Pancreas (tissue), 10 donors: ENCODE results near the gene TMEM236. TPM values are rescaled to one million over a fixed set of nuclear protein-coding genes. Genes with fewer than 3 reads are reported as not detected.
"Not testable (repeated sequence)": the region's sequence is repeated elsewhere in the genome, so short reads cannot be mapped to it uniquely, and the experiment has no call there.

Experiments
- ATAC-seq, 4 donors: fragments of 200-7000 bp; cut with Tn5 transposase; one replicate each; pipeline versions ENCODE4 v1.8.0 to v1.9.1; 2020; ENCODE audit warnings: mild to moderate bottlenecking in 4 of 4, moderate library complexity in 4 of 4
- DNase-seq, 6 donors: peaks; one replicate each; pipeline ENCODE4 v3.0.0-alpha.2; 2020
- FAIRE-seq: peaks from 2 replicates; lab custom pipeline; 2012; peaks lifted over from hg19 to GRCh38; lab: Jason Lieb, UNC
- H3K27ac ChIP-seq, 4 donors: fragments of 200-600 bp; sonication (generic); 1 replicate in 3 of 4; 2 replicates in 1 of 4; pipeline versions ENCODE4 v1.5.0 to v1.8.0; 2020
- H3K27me3 ChIP-seq, 4 donors: fragments of 200-600 bp; one replicate each; pipeline ENCODE4 v1.8.0; 2021
- H3K36me3 ChIP-seq, 3 donors: fragments of 200-600 bp; sonication (generic) in 1 of 3; one replicate each; pipeline versions ENCODE4 v1.5.0 to v1.8.0; 2020 to 2021
- H3K4me1 ChIP-seq, 3 donors: fragments of 200-600 bp; one replicate each; pipeline ENCODE4 v1.8.0; 2021
- H3K4me3 ChIP-seq, 4 donors: fragments of 200-600 bp; sonication (generic) in 2 of 4; one replicate each; pipeline versions ENCODE4 v1.5.0 to v1.8.0; 2020 to 2021
- H3K9me3 ChIP-seq, 4 donors: fragments of 200-600 bp; one replicate each; pipeline ENCODE4 v1.8.0; 2021
- WGBS, 2 donors: extraction: QIAGEN DNeasy Blood & Tissue Kit; methylation state at CpG; one replicate each; pipeline ENCODE4 v1.1.7; 2013; 5-methylcytosine and 5-hydroxymethylcytosine counted together
- intact Hi-C, 3 donors: fragments of 100-400 bp; cut with DNase I; formaldehyde crosslinking; loops; one replicate each; pipeline versions ENCODE4 v1.11.1 to v1.14.2; 2022
- polyA plus RNA-seq, 2 donors: library from polyadenylated mRNA; stranded (reverse); fragments of 200-250 nt; gene quantifications; one replicate each; pipeline ENCODE4 v1.2.3, GENCODE V29; 2013
- total RNA-seq, 6 donors: library from RNA; stranded (reverse); fragmentation: NEBNext Ultra II Directional in 4 of 6; extraction: Animal tissue kit (Norgen Biotek cat#: 25700) in 4 of 6; gene quantifications; one replicate each; pipeline versions ENCODE4 v1.2.1 to v1.2.4, GENCODE V29; 2021 to 2023
- TF ChIP-seq, protein P1 (sequence below), 4 donors: fragments of 200-600 bp; sonication (generic) in 3 of 4; IDR thresholded peaks; one replicate each; pipeline versions ENCODE4 v1.5.0 to v1.8.0; 2021; ENCODE audit warnings: antibody characterized with exemption in 4 of 4
- donor health status: healthy with polysubstance abuse.
- donor health status: DM: no; HTN: no; CAD: no; lungs with moderate emphysema.
- donor health status: DM: no; HTN: no; CAD: no.
- donor health status: control.
- donor health status: control.
- donor health status: Bipolar disorder and iron deficiency.
- donor health status: DM: yes; HTN: yes; CAD: no.
- donor health status: DM: no; HTN: no; CAD: no.
- donor health status: DM: no; HTN: no; CAD: no.
- donor health status: DM: yes; HTN: yes; CAD: no.

TMEM236 gene
- total and polyA plus RNA-seq, 8 donors: 0.22 to 1.4 (median 0.56) TPM

- ATAC-seq: no peak
These were observed 41.8 kb upstream of the TMEM236 start for GRCh38 chr10:17710181-17710580.

DNA sequence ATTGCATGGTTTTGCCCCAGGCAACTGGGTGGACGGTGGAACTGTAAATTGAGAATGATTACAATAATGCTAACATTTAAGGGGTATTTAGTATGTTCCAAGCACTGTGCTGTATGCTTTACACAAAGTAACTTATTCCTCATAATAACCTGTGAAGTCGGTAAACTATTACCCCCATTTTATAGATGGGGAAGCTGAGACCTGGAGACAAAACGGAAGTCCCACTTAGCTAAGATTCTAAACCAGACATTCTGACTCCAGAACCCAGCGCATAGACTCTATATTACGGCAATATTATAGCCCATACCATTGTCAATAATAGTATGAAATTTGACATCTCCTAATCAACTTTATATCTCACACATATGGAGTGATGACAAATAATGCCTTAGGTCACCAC lies 39.9 kb upstream of the TMEM236 start:
- Histone ChIP-seq H3K4me3 (no peak overlapping the region), H3K36me3 (peaks cover 0 to 27% (median 4%) of the 10 kb centered on the region in 3 donors), H3K27ac (no peak overlapping the region), H3K4me1 (peaks cover 0 to 3% (median 0%) of the 10 kb centered on the region in 3 donors), H3K27me3 (no peaks in the 10 kb centered on the region), H3K9me3 (no peaks in the 10 kb centered on the region)
- WGBS, 2 donors: 97% methylated on average over 5 of the region's 5 CpGs
- intact Hi-C loops: no loop called here
- DNase-seq (no peak), ATAC-seq (no peak), FAIRE-seq (no peak)
- TF ChIP-seq, protein P1, sequence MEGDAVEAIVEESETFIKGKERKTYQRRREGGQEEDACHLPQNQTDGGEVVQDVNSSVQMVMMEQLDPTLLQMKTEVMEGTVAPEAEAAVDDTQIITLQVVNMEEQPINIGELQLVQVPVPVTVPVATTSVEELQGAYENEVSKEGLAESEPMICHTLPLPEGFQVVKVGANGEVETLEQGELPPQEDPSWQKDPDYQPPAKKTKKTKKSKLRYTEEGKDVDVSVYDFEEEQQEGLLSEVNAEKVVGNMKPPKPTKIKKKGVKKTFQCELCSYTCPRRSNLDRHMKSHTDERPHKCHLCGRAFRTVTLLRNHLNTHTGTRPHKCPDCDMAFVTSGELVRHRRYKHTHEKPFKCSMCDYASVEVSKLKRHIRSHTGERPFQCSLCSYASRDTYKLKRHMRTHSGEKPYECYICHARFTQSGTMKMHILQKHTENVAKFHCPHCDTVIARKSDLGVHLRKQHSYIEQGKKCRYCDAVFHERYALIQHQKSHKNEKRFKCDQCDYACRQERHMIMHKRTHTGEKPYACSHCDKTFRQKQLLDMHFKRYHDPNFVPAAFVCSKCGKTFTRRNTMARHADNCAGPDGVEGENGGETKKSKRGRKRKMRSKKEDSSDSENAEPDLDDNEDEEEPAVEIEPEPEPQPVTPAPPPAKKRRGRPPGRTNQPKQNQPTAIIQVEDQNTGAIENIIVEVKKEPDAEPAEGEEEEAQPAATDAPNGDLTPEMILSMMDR (IDR thresholded peaks at IDR 0.05): no peak

More at GRCh38 chr10:17710181-17710580, 41.8 kb upstream of the TMEM236 start:
- H3K27ac ChIP-seq: no peak overlapping the region
- no peaks in the 10 kb centered on the region for H3K4me1 ChIP-seq
- H3K9me3 ChIP-seq: no peaks in the 10 kb centered on the region
- 63 to 67% methylated on average over 4 of the region's 4 CpGs for WGBS, 2 donors
- DNase-seq (no peak), FAIRE-seq (no peak)
- H3K4me3 ChIP-seq: no peak overlapping the region
- TF ChIP-seq, protein P1 (IDR thresholded peaks at IDR 0.05): no peak
- intact Hi-C loops: no loop called here
- peaks cover 0 to 25% (median 12%) of the 10 kb centered on the region in 3 donors for H3K36me3 ChIP-seq
- no peaks in the 10 kb centered on the region for H3K27me3 ChIP-seq

- TF ChIP-seq, protein P1 (IDR thresholded peaks at IDR 0.05): no peak
- no peak for FAIRE-seq
- peak in 2 of 4 donors; percentile 56 to 61 for ATAC-seq
- H3K4me3 ChIP-seq: no peak overlapping the region
- no peak for DNase-seq
- no peaks in the 10 kb centered on the region for H3K9me3 ChIP-seq
- peaks cover 0 to 3% (median 0%) of the 10 kb centered on the region in 3 donors for H3K4me1 ChIP-seq
- H3K27me3 ChIP-seq: no peaks in the 10 kb centered on the region
- H3K27ac ChIP-seq: no peak overlapping the region
- 87 to 88% methylated on average over 18 of the region's 18 CpGs for WGBS, 2 donors
- intact Hi-C loops: no loop called here
- peaks cover 0 to 27% (median 4%) of the 10 kb centered on the region in 3 donors for H3K36me3 ChIP-seq
These were observed 39.1 kb upstream of the TMEM236 start for GRCh38 chr10:17712717-17713471.

DNA sequence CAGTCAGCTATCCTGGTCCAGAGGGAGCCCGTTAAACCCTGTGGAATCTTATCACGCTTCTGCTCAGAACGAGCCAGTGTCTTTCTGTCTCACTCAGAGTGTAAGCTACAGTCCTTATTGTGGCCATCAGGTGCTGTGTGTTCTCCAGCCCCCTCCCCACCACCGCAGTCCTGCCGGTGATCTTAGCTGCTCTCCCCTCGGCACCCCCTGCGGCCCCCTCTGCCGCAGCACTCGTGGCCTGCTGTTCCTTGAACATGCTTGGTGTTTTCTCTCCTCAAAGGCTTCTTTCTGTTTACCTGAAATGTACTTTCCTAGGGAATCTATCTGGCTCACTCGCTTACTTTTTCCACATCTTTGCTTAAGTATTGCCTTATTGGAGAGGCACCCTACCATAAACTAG lies 38.2 kb upstream of the TMEM236 start:
- DNase-seq (no peak), FAIRE-seq (no peak), ATAC-seq (no peak)
- Histone ChIP-seq H3K9me3 (no peaks in the 10 kb centered on the region), H3K27ac (no peak overlapping the region), H3K36me3 (peaks cover 0 to 27% (median 4%) of the 10 kb centered on the region in 3 donors), H3K4me1 (peaks cover 0 to 3% (median 0%) of the 10 kb centered on the region in 3 donors), H3K27me3 (no peaks in the 10 kb centered on the region), H3K4me3 (no peak overlapping the region)
- TF ChIP-seq, protein P1 (IDR thresholded peaks at IDR 0.05): no peak
- intact Hi-C loops: no loop called here
- 94 to 96% methylated on average over 10 of the region's 10 CpGs for WGBS, 2 donors

DNA sequence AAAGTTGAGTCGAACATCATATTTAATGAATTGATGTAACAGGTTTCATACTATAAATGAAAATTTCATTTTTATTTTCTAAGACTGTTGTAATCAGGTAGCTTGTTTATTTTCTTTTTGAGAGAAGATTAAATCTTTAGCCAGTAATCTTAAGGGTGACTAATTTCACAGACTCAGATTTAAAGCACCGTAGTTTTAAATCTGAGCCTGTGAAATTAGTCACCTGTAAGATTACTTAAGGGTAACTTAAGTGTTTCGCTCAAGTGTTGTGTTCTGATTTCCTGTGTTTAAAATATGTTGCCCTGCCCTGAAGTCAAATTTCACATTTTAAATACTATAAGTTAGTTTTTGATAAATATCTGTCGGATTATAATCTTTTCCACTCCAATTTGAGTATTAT lies 35.8 kb upstream of the TMEM236 start:
- DNase-seq (no peak), ATAC-seq (no peak), FAIRE-seq (no peak)
- H3K27me3 ChIP-seq: no peaks in the 10 kb centered on the region
- peaks cover 0 to 3% (median 0%) of the 10 kb centered on the region in 3 donors for H3K4me1 ChIP-seq
- WGBS, 2 donors: 71 to 74% methylated on average over 4 of the region's 4 CpGs
- H3K36me3 ChIP-seq: peaks cover 0 to 27% (median 0%) of the 10 kb centered on the region in 3 donors
- no peak overlapping the region for H3K27ac ChIP-seq
- no peaks in the 10 kb centered on the region for H3K9me3 ChIP-seq
- H3K4me3 ChIP-seq: no peak overlapping the region
- intact Hi-C loops: no loop called here
- TF ChIP-seq, protein P1 (IDR thresholded peaks at IDR 0.05): no peak

DNA sequence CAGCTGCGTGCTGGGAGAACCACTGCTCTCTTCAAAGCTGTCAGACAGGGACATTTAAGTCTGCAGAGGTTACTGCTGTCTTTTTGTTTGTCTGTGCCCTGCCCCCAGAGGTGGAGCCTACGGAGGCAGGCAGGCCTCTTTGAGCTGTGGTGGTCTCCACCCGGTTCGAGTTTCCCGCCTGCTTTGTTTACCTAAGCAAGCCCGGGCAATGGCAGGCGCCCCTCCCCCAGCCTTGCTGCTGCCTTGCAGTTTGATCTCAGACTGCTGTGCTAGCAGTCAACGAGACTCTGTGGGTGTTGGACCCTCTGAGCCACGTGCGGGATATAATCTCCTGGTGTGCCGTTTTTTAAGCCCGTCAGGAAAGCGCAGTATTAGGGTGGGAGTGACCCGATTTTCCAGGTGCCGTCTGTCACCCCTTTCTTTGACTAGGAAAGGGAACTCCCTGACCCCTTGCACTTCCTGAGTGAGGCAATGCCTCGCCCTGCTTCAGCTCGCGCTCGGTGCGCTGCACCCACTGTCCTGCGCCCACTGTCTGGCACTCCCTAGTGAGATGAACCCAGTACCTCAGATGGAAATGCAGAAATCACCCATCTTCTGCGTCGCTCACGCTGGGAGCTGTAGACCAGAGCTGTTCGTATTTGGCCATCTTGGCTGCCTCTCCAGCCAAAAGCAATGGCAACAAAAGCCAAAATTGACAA lies 29.5 kb upstream of the TMEM236 start:
- WGBS, 2 donors: 97 to 99% methylated on average over 21 to 24 of the region's 25 CpGs
- intact Hi-C loops, FAIRE-seq: not testable (repeated sequence)

More for the DNA sequence above, 29.5 kb upstream of the TMEM236 start:
- H3K36me3 ChIP-seq, H3K27me3 ChIP-seq, H3K27ac ChIP-seq, H3K4me3 ChIP-seq, H3K9me3 ChIP-seq, ATAC-seq, DNase-seq, H3K4me1 ChIP-seq: not testable (repeated sequence)
